Astrocyte (in vitro differentiated cells and primary cell): ENCODE measurements around the gene HPS3. TPM values are rescaled to one million over a fixed set of nuclear protein-coding genes. Genes with fewer than 3 reads are reported as not detected.

Experiments used
- DNase-seq: peaks from one replicate; pipeline ENCODE4 v3.0.0-alpha.2; 2010; ENCODE audit warnings: low read depth
- FAIRE-seq: peaks from 2 replicates; lab custom pipeline; 2011; peaks lifted over from hg19 to GRCh38; lab: Jason Lieb, UNC
- H2AFZ ChIP-seq: 2 replicates; pipeline ENCODE4 v1.6.0; 2012; ENCODE audit warnings: low read depth, low read length, inconsistent platforms
- H3K27ac ChIP-seq: 2 replicates; pipeline ENCODE4 v1.5.1; 2011; ENCODE audit warnings: low read depth, low read length, inconsistent platforms
- H3K27me3 ChIP-seq: 2 replicates; pipeline ENCODE4 v1.6.0; 2011; ENCODE audit warnings: low read length, inconsistent platforms; ENCODE audit not compliant: insufficient read depth
- H3K36me3 ChIP-seq: 2 replicates; pipeline ENCODE4 v1.5.1; 2011; ENCODE audit warnings: low read length, inconsistent platforms; ENCODE audit not compliant: insufficient read depth
- H3K4me1 ChIP-seq: 2 replicates; pipeline ENCODE4 v1.5.1; 2011; ENCODE audit warnings: low read length, inconsistent platforms; ENCODE audit not compliant: insufficient read depth
- H3K4me2 ChIP-seq: 2 replicates; pipeline ENCODE4 v1.6.0; 2012; ENCODE audit warnings: low read length, inconsistent platforms
- H3K4me3 ChIP-seq: 2 replicates; pipeline ENCODE4 v1.5.1; 2011; ENCODE audit warnings: low read depth, mild to moderate bottlenecking, low read length, inconsistent platforms; ENCODE audit not compliant: insufficient read depth
- H3K79me2 ChIP-seq: 2 replicates; pipeline ENCODE4 v1.6.0; 2012; ENCODE audit warnings: mild to moderate bottlenecking, low read length, inconsistent platforms; ENCODE audit not compliant: insufficient read depth
- H3K9ac ChIP-seq: 2 replicates; pipeline ENCODE4 v1.6.0; 2012; ENCODE audit warnings: mild to moderate bottlenecking, low read length, inconsistent platforms
- H3K9me3 ChIP-seq: 2 replicates; pipeline ENCODE4 v1.5.1; 2012; ENCODE audit warnings: low read depth, mild to moderate bottlenecking, low read length, inconsistent platforms; ENCODE audit not compliant: insufficient read depth
- H4K20me1 ChIP-seq: 2 replicates; pipeline ENCODE4 v1.6.0; 2012; ENCODE audit warnings: low read length, inconsistent platforms; ENCODE audit not compliant: insufficient read depth
- H3K27ac Mint-ChIP-seq: one replicate; pipeline ENCODE4 v1.8.0; 2021; ENCODE audit warnings: mild to moderate bottlenecking, mixed read lengths; ENCODE audit not compliant: unreplicated experiment
- H3K27me3 Mint-ChIP-seq: one replicate; pipeline ENCODE4 v1.8.0; 2021; ENCODE audit warnings: low read depth, mixed read lengths; ENCODE audit not compliant: unreplicated experiment
- H3K36me3 Mint-ChIP-seq: one replicate; pipeline ENCODE4 v1.8.0; 2021; ENCODE audit warnings: low read depth, mixed read lengths; ENCODE audit not compliant: unreplicated experiment
- H3K4me1 Mint-ChIP-seq: one replicate; pipeline ENCODE4 v1.8.0; 2021; ENCODE audit warnings: low read depth, mixed read lengths; ENCODE audit not compliant: unreplicated experiment
- H3K4me3 Mint-ChIP-seq: one replicate; pipeline ENCODE4 v1.8.0; 2021; ENCODE audit warnings: mild to moderate bottlenecking, moderate library complexity, mixed read lengths; ENCODE audit not compliant: unreplicated experiment
- H3K9me3 Mint-ChIP-seq: one replicate; pipeline ENCODE4 v1.8.0; 2021; ENCODE audit warnings: mild to moderate bottlenecking, mixed read lengths; ENCODE audit not compliant: unreplicated experiment
- EZH2 ChIP-seq: IDR thresholded peaks from 2 replicates; pipeline ENCODE4 v1.6.1; 2012; ENCODE audit warnings: mild to moderate bottlenecking, low read length, inconsistent platforms; ENCODE audit not compliant: insufficient read depth
- total RNA-seq: library from RNA; stranded (reverse); gene quantifications from 2 replicates; pipeline ENCODE4 v1.2.1, GENCODE V29; 2021
- TF ChIP-seq, protein P1 (sequence below): IDR thresholded peaks from 2 replicates; pipeline ENCODE4 v1.5.1; 2011; ENCODE audit warnings: low read depth, mild to moderate bottlenecking, inconsistent platforms, low read length, moderate library complexity; ENCODE audit not compliant: insufficient read depth

The HPS3 gene
- total RNA-seq, 1 donor from 2014 or later: 10.9 TPM

DNA sequence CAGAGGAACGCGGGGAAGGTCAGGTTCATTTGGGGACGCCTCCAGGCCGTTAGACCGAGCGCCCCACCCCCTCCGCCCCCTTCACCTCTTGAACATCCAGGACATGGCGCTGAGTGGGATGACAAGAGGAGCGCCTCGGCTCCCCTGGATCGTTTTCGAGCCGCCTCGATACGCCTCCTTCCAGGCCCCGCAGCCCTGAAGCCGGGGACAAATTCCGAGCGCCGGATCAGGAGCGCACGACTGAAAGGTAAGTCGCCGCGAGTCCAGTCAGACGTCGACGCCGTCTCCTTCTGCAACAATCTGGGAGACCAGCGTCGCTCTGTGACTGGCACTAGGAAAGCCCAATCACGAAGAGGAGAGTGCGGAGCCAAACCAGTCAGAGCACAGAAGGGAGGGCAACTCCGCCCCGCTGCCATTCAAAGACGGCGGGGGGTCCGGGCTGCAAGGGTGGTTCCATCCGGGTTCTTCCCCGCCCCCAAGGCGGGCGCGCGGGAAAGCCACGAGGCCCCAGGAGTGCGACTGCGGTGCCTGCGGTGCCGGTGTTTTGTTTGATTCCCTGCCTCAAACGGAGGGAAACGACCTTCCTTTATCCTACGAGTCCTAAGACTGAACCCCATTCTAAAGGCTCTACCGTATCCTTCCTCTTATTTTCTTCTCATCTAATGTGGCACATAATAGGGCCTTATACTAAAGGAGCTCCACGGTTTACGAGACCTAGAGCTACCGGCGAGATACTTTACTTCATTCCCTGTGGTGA lies 43.0 kb upstream of the HPS3 start, which contains the start of gene HLTF:
TSS of gene HLTF (minus strand) at position 302 of the 757 bp plus-strand sequence. CDS start at position 105, 197 bp downstream.
- Histone ChIP-seq H3K27ac (peak within 1 kb of the TSS; percentile 72), H3K27me3 (no peaks in the 10 kb centered on the region), H3K9me3 (no peaks in the 10 kb centered on the region), H3K4me1 (peaks cover 3% of the 10 kb centered on the region), H3K9ac (peak within 1 kb of the TSS; percentile 86), H4K20me1 (peaks cover 4% of the 10 kb centered on the region), H3K36me3 (no peaks in the 10 kb centered on the region), H3K4me2 (peak within 1 kb of the TSS; percentile 100), H3K79me2 (peaks cover 45% of the 10 kb centered on the region), H2AFZ (peak within 1 kb of the TSS; percentile 95), H3K4me3 (peak within 1 kb of the TSS; percentile 83)
- peaks cover 3% of the 10 kb centered on the region for H3K4me1 Mint-ChIP-seq
- peak within 1 kb of the TSS; percentile 58 for H3K27ac Mint-ChIP-seq
- no peaks in the 10 kb centered on the region for H3K27me3 Mint-ChIP-seq
- no peaks in the 10 kb centered on the region for H3K9me3 Mint-ChIP-seq
- no peak for TF ChIP-seq EZH2
- TF ChIP-seq, protein P1, sequence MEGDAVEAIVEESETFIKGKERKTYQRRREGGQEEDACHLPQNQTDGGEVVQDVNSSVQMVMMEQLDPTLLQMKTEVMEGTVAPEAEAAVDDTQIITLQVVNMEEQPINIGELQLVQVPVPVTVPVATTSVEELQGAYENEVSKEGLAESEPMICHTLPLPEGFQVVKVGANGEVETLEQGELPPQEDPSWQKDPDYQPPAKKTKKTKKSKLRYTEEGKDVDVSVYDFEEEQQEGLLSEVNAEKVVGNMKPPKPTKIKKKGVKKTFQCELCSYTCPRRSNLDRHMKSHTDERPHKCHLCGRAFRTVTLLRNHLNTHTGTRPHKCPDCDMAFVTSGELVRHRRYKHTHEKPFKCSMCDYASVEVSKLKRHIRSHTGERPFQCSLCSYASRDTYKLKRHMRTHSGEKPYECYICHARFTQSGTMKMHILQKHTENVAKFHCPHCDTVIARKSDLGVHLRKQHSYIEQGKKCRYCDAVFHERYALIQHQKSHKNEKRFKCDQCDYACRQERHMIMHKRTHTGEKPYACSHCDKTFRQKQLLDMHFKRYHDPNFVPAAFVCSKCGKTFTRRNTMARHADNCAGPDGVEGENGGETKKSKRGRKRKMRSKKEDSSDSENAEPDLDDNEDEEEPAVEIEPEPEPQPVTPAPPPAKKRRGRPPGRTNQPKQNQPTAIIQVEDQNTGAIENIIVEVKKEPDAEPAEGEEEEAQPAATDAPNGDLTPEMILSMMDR: no peak
- no peak for FAIRE-seq
- peaks cover 2% of the 10 kb centered on the region for H3K36me3 Mint-ChIP-seq
- peak within 1 kb of the TSS; percentile 97 for H3K4me3 Mint-ChIP-seq
- DNase-seq: peak; percentile 99

DNA sequence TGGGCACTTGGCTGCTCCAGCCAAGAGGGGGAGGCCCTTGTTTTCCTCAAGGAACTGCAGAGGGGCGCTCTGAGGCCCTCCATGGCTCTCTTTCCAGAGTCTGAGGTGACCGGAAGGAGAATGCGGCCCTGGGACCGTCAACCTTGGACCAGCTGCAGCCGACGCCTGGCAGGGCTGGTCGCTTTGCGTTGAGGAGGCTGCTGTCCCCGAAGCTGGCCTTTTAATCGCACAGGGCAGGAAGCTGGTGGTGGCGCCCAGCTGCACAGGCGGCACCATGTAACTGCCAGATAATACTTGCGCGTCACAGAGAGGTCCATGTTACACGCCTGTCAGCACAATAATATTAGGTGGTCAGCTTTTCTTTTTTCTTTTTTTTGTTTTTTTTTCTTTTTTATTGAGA lies 42.2 kb upstream of the HPS3 start:
- H3K79me2 ChIP-seq: peaks cover 40% of the 10 kb centered on the region
- H3K4me3 ChIP-seq: no peak overlapping the region
- H2AFZ ChIP-seq: no peak overlapping the region

More for the DNA sequence above, 42.2 kb upstream of the HPS3 start:
- DNase-seq (no peak), FAIRE-seq (no peak)
- no peak overlapping the region for H3K9ac ChIP-seq
- H3K27ac ChIP-seq: no peak overlapping the region
- H3K9me3 Mint-ChIP-seq: no peaks in the 10 kb centered on the region
- peaks cover 2% of the 10 kb centered on the region for H3K36me3 Mint-ChIP-seq
- H3K27ac Mint-ChIP-seq: no peak overlapping the region
- TF ChIP-seq EZH2: no peak
- TF ChIP-seq, protein P1: no peak
- H3K27me3 ChIP-seq: no peaks in the 10 kb centered on the region
- no peaks in the 10 kb centered on the region for H3K36me3 ChIP-seq
- H3K4me2 ChIP-seq: no peak overlapping the region
- no peaks in the 10 kb centered on the region for H3K27me3 Mint-ChIP-seq
- peaks cover 3% of the 10 kb centered on the region for H3K4me1 Mint-ChIP-seq
- peaks cover 3% of the 10 kb centered on the region for H3K4me1 ChIP-seq
- H3K9me3 ChIP-seq: no peaks in the 10 kb centered on the region
- H4K20me1 ChIP-seq: peaks cover 4% of the 10 kb centered on the region
- peak overlapping the region; percentile 97 for H3K4me3 Mint-ChIP-seq
